CD4-positive, alpha-beta T cell treated with Interleukin-17A for 1 hour (primary cell): Measurements from ENCODE around the gene RARG.
A peak's percentile ranks its signal among the peaks of the same experiment; 100 is the strongest.

Experiments
- DNase-seq: peaks from one replicate; pipeline ENCODE4 v3.0.0-alpha.2; 2020

Gene RARG

DNA sequence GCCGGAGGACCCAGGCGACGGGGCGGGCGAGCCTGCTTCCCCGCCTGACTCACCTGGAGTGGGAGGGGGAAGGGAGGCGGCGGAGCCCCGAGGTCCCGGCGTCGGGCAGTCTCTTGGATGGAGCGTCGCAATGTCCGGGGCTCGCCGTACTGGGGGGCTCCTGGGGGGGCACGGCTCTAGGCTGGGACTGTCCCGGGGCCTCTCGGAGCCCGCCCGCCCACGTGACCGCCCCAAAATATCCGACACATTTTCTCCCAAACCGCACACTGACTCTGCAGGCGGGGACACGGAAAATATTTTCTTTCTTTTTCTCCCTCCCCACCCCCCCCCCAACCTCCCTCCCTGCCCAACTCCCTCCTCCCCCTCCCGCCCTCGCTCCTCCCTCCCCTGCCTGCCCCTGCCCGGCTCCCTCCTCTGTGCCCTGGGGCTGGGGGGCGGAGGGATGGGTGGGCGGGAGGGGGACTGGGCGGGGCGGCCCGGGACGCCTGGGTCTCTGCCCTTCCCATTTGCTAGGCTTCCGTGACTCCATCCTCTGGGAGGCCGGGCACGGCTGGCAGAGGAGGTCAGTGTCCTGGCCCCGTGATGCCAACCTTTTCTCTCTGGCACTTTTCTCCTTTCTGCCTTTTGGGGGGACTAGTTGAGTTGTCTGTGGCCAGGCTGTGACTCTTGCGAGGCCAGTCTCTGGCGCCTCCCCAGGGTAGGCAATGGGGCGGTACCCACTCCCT, at the start of gene RARG:
TSS of gene RARG (minus strand) at position 289 of the 725 bp plus-strand sequence. CDS start 4,664 bp downstream, outside the sequence.
- DNase-seq, result peak; percentile 79

DNA sequence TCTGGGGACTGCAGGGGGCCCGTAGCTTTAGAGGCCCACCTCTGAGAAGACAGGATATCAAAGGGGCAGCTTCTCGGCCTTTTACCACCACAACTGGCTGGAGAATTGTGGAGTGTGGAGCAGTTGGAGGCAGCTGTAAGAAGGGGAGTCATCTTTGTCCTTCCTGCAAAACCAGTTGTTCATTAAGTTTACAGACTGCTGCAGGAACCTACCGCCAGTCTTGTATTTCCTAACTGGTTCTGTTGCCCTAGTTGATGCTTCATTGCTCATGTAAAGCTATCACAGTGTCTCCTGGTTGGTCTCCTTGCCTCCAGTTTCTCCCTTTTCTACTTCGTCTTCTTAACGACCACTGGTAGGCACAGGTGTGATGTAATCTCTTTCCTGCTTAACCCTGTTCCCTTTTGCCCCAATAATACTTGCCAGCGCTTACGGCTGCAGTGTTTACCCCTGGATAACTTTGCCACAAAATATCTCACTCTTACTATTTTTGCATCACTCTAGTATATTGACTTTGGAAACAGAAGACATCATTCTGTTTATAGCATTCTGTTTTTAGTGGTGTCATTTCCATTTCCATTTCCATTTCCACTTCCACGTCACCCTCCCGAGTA, 48.0 kb upstream of the RARG start:
- DNase-seq, result no peak

DNA sequence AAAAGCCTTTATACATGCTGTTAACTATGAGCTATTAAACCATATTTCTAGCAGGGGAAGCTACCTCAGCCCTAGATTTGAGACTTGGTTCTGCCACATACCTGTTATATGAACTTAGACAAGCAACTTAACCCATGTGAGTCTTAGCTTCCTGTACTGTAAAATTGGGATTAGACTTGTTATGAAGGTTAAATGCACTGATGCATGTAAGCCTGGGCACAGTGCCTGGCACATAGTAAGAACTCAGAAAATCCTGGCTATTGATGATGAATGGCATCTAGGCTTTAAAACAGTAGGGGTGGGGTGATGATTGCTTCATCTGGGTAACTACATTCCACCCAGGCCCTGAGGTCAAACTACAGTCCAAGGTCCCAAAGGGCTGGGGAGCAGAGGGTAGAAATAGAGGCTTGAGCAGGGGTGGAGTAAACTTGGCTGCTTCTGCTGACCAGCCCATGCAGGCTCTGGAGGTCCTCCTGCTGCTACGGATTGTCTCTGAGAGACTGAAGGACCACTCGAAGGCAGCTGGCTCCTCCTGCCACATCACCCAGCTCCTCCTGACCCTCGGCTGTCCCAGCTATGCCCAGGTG, 47.4 kb upstream of the RARG start:
- no peak for DNase-seq

DNA sequence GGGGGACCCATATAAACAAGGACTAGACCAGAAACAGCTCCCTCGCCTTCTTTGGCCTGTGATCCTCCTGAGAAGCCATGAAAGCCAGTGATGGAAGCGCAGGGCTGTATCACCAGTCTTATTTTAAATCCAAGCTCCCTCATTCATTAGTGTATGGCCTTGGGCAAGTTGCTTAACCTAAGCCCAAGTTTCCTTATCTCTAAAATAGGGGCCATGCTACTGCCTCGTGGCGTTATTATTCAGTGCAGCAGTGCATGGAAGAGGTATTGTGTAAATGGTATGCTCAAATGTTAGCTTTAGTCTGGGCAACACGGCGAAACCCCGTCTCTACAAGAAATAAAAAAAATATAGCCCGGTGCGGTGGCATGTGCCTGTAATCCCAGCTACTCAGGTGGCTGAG, 46.0 kb upstream of the RARG start:
- DNase-seq, result no peak

DNA sequence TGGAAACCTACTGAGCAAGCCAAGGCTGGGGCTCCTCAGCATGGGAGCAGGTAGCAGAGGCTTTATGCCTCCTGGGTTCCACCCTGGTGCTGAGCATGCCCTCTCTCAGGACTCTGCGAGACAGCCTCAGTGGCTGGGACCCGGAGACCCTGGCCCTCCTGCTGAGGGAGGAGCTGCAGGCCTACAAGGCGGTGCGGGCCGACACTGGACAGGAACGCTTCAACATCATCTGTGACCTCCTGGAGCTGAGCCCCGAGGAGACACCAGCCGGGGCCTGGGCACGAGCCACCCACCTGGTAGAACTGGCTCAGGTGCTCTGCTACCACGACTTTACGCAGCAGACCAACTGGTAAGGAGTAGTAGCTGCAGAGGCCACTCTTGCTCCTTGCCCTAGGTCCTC, 44.5 kb upstream of the RARG start:
- no peak for DNase-seq

DNA sequence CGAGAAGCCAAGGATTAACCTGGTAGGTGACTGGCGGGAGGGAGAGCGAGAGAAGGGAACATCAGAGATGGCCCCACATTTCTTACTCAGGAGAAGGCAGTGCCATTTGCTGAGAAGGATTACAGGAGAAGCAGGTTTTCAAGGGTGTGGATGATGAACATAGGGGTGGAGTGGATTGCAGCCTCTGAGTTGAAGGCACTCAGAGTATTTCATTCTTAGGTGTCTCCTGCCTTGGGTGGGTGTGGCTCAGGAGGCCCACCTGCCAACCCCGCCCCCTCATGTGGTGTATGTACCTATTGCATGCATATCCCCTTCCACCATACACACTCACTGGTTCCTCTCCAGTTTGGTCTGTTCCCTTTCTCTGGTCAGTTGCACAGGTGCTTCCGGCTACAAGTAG, 42.4 kb upstream of the RARG start:
- no peak for DNase-seq

DNA sequence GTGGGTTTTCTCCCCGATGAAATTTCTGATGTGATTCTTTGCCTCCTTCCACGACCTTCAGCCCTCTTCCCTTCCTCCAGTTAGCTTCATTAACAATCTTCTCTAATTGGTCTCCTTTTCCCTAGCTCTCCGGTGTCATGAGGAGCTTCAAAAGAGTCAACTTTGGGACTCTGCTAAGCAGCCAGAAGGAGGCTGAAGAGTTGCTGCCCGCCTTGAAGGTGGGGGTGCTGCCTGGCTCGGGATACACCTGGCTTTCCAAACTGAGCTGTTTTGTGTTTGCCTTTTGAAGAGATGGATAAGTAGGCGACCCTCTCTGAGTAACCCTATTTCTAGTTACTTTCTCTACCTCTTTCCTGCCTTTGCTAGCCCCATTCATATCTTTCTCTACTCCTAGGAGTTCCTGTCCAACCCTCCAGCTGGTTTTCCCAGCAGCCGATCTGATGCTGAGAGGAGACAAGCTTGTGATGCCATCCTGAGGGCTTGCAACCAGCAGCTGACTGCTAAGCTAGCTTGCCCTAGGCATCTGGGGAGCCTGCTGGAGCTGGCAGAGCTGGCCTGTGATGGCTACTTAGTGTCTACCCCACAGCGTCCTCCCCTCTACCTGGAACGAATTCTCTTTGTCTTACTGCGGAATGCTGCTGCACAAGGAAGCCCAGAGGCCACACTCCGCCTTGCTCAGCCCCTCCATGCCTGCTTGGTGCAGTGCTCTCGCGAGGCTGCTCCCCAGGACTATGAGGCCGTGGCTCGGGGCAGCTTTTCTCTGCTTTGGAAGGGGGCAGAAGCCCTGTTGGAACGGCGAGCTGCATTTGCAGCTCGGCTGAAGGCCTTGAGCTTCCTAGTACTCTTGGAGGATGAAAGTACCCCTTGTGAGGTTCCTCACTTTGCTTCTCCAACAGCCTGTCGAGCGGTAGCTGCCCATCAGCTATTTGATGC, 36.9 kb upstream of the RARG start:
- no peak for DNase-seq

DNA sequence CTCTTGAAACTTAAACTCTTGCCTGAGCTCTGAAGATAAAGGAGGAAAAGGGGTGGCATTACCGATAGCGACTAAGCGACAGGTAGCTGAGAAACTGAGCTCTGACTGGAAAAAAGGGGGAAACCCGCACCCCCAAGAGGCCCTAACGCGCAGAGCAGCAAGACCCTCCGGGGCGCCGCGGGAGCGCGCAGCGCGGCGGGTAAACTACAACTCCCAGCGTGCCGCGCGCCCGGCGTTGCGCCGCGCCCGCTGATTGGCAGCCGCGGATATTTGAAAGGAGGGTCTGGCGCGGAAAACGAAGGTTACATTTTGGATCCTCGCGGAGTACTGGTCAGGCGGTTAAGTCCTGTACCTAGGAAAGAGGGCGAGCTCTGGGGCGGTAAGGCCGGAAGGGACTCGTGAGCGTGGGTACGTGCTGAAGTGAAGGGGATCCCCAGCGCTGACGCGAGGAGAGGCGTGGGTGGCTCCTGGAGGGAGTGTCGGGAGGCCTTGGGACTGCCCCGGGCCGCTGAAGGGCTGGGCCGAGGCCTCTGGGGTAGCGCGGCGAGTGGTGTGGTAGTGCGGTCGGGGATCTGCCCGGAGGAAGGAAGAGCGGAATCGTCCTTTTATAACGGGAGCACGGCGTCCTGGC, 36.1 kb upstream of the RARG start, which contains the start of gene ESPL1:
TSS of gene ESPL1 (plus strand) at position 301 of the 631 bp plus-strand sequence. CDS start 468 bp downstream, outside the sequence.
- DNase-seq, result peak; percentile 86

DNA sequence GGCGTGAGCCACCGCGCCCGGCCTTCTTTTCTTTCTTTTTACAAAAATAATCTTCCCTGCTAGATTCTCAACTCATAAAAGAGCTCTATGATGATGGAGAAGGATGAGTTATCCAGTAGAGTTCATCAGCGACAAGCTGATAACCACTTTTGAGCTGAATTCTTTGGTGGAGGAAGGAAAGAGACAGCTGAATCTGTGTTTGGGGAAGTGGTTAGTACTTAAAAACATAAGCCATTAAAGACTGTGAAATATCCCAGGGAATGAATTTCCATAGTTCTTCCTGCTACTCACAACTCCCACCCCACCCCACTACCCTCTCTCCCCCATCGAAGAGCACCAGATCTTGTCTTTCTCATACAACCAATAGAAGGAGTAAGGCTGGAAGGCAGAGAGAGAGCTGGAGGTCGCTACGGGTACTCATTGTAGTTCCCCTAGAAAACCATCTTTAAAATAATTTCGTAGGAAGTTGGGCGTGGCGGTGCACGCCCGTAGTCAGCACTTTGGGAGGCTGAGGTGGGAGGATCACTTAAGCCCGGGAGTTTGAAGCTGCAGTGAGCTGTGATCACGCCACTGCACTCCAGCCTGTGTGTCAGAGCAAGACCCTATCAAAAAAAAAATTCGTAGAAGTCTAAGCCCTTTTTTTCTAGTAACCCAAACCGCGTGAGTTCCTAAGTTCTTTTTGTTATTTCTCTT, 35.4 kb upstream of the RARG start:
- DNase-seq, result no peak

DNA sequence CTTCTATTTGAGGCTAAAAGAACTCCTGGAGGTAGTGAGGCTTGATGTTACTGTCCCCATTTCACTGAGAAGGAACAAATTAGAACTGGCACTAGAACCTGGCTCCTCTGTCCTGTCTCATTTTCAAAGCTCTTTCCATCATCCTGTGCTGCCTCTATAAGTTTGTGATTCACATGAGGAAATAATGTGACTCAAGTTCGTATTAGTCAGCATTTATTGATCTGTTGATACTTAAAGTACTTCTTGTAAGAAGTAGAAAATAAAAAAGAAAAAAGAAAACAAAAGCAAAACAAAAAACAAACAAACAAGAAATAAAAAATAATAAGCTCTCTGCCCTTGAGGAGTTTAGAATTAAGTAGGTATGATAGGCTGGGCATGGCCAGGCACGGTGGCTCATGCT, 33.8 kb upstream of the RARG start:
- no peak for DNase-seq

DNA sequence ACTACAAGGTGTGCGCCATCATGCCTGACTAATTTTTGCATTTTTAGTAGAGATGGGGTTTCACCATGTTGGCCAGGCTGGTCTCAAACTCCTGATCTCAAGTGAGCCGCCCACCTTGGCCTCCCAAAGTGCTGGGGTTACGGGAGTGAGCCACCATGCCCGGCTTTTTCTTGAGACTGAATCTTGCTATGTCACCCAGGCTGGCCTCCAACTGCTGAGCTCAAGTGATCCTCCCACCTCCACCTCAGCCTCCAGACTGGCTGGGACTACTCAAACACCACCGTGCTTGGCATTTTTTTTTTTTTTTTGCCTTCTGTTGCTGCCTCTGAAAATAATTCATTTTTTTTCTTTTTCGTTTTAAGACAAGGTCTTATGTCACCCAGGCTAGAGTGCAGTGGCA, 27.9 kb upstream of the RARG start:
- DNase-seq, result no peak

DNA sequence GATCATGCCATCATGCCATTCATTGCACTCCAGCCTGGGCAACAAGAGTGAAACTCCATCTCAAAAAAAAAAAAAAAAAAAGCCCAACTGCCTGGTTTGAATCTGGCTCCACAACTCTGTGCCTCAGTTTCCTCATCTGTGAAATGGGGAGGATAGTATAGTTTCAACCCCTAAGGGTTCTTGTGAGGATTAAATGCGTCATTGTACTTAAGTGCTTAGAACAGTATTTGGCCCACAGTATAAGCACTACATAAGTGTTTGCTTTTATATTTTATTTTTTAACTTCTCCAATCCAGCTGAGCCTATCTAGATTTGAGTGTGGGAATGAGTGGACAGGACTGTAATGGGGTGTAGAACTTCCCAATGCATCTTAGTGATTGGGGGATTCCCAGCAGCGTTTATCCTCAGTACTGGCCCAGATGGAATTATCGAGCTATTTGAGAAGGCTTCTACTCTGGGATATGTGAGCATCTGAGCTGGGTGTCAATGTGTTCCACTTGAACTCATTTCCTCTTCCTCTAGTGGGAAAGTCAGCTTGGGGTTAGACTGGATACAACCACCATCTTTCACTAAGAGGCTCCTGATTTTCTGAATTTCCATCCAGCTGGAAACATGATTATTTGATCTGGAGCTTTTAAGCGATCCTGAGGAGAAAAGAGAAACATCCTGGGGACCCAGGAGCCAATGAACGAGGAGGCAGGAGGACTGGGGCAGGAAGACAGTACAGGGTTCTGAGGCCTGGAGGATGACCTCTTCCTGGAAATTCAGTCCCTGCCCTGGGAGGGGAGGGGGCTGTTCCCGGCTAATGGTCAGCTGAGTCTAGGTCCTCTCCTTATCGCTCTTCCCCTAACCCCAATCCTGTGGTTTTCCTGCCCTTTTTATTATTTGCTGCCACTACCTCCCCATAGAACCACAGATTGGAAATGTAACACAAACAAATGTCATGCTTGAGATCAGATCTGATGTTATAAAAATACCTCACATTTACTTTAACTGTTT, 26.8 kb upstream of the RARG start:
- no peak for DNase-seq

DNA sequence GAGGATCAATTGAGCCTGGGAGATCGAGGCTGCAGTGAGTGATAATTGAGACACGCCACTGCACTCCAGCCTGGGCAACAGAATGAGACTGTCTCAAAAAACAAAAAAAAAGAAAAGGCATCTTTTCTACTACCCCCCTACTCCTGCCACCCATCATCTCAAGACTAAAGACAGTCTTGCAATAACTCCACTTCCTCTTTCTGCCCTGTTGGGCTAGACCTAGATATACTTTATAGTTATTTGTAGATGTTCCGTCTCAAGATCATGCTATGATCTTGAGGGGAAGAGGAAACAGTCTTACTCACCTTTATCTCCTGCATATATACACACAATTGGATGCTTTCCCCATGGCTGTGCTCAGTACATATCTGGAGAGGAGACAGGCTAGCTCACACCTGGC, 24.0 kb upstream of the RARG start:
- DNase-seq, result no peak

DNA sequence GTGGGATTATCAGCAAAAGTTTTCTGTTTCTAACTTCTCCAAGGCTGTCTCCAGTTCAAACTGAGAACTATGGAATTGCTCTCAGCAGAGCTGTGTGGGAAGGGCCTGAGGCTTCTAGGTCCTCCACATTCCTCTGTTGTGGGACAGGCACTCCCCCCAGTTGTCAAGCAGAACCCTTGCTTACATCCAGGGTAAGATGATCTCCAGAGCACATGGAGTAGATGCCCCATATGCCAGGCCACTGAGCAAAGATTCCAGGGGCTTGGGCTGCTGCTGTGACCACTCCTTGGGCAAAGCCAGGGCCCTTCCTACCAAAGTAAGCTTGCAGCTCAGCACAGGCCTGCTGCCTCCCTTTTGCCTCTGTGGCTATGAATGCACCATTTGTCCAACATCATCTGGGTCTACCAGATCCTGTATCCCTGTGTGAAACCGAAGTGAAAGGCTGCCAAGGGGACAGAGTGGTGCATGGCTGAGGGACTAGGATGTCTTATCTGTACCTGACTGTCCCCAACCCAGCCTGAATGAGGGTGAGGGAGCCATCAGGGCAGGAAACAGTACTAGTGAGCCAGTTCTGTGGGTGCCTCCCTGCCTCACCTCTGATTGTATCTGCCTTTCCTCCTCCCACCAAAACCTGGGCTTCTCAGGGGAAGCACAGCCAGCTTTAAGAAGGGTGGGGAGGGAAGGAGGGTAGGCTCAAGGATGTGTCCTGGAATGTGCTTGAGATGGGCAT, 23.0 kb upstream of the RARG start:
- DNase-seq, result no peak

DNA sequence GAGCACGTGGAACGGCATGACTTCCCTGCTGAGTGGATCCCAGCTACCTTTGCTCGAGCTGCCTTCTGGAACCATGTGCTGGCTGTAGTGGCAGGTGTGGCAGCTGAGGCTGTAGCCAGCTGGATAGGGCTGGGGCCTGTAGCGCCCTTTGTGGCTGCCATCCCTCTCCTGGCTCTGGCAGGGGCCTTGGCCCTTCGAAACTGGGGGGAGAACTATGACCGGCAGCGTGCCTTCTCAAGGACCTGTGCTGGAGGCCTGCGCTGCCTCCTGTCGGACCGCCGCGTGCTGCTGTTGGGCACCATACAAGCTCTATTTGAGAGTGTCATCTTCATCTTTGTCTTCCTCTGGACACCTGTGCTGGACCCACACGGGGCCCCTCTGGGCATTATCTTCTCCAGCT, 21.3 kb upstream of the RARG start:
- no peak for DNase-seq

DNA sequence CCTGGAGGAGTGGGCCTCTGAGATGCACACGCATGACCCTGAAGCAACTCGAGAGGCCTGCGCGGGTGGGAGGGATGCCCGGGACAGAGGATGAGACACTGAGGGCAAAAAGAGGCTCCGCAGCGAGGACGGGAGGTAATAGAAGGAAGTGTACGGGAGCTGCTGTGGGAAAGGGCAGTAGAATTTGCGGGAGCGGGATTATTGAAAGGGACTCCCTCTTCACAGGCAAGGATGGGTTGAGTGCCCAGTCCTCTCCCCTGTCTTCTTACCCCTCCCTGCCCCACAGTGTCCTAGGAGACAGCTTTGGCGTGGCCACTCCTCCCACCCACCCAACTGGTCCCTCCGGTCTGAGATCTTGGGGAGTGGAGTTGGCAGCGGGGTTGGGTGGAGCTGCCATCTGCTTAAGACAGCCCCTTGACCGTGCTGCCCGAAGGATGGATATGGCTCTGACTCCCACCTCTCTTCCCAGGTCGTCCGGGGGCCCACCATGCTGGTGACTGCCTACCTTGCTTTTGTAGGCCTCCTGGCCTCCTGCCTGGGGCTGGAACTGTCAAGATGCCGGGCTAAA, 20.4 kb upstream of the RARG start:
- no peak for DNase-seq

DNA sequence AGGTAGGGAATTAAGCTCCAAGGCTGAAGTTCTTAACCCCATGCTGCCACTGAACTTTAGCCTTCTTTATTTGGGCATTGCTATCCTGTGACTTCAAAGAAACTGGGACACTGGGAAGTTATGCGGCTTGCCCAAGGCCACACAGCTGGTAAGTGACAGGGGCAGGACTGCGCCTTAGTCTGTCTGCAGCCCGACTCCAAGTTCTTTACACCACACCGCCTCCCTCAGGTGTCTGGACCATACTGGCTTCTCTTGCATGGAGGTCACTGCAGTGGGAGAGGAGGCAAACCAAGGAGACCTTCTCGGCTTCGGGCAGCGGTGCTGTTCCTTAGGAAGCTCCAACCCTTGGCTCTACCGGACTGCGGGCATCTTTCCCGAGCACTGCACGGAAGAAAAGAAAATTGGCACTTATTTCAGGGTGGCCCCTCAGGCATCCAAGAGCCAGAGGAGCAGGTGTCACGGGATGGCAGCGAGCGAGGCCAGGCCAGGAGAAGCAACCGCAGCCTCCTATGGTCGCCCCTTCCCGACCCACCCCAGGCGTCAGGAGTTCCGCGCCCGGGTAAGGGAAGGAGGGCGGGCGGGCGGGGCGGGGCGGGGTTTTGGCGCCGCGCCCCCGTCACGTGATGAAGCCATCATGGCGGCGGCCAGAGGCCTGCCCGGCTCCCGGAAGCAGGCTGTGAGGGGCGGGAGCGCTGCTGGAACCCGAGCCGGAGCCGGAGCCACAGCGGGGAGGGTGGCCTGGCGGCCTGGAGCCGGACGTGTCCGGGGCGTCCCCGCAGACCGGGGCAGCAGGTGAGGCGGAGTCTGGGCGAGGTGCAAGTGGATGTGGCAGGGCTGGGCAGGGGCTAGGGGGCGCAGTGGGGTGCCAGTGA, 19.7 kb upstream of the RARG start:
- DNase-seq, result peak; percentile 76

DNA sequence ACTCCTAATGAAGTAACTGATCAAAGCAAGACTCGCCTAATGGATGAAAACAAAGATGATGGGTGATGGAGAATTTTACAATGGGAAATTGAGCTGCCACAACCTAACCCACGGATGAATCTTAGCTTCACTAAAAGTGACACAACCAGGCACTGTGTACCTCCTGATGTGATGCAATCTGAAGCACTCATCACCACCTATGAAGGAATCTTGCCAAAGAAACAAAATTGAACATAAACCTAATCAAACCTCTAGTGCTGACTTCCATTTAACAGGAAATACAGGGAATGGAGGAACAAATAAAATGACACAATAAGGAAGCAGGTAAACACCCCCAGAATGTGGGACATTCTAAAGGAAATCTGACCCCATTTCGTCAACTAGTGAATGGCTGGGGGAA, 13.3 kb upstream of the RARG start:
- no peak for DNase-seq

DNA sequence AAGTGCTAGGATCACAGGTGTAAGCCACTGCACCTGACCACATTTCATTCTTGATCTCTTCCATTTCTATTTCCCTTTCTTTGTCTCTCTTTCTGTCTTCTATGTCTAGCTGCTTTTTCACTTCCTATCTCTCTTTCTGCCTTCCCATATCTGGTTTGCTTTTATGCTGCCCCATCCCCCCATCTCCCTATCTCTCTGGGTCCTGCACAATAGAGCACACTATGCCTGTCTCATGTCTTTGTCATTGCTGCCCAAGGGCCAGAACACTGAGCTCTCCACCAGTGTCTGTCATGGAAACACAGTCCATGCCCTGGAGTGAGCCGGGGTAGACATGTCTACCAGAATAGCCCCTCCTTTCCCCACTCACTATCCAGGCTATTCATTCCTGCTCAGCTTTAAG, 12.3 kb upstream of the RARG start:
- no peak for DNase-seq
